Measurements from ENCODE around the gene ANO7. TPM values are rescaled to one million over a fixed set of nuclear protein-coding genes. Genes with fewer than 3 reads are reported as not detected.

The ANO7 gene
- total RNA-seq, 1 experiment from 2014 or later: 5.2 TPM

GRCh38 chr2:241153616-241154015, 34.9 kb upstream of the ANO7 start:
- Mint-ChIP-seq H3K27me3 (ENCODE audit: low read depth) (no peaks in the 10 kb centered on the region), H3K36me3 (ENCODE audit: insufficient read depth in 1 of 3, low read depth in 3 of 3) (peaks cover 0 to 24% (median 14%) of the 10 kb centered on the region in 3 experiments; a peak in 5 of 7 replicates), H3K4me3 (no peak overlapping the region), H3K4me1 (peaks cover 26 to 27% of the 10 kb centered on the region in 2 experiments), H3K9me3 (no peaks in the 10 kb centered on the region; a peak in 1 of 5 replicates), H3K27ac (no peak overlapping the region)
- Histone ChIP-seq H3K27me3 (ENCODE audit: insufficient read depth, low read length) (no peaks in the 10 kb centered on the region), H3K18ac (ENCODE audit: insufficient read length, low read depth, low read length) (no peak overlapping the region), H2AFZ (ENCODE audit: low read length) (no peak overlapping the region), H3K79me1 (ENCODE audit: insufficient read depth, low read depth, low read length, poor library complexity, severe bottlenecking) (no peaks in the 10 kb centered on the region), H3K27ac (ENCODE audit: insufficient read length, low read depth, low read length) (no peak overlapping the region), H3K4ac (ENCODE audit: low read depth, low read length) (no peak overlapping the region), H4K5ac (ENCODE audit: insufficient read length, low read depth, low read length) (no peak overlapping the region), H3K23me2 (ENCODE audit: insufficient read length, low read depth, low read length, poor library complexity, severe bottlenecking) (peaks cover 7% of the 10 kb centered on the region), H3K14ac (ENCODE audit: insufficient read depth, low read length) (no peak overlapping the region), H2BK120ac (ENCODE audit: low read depth, low read length, poor library complexity, severe bottlenecking) (no peak overlapping the region), H2BK15ac (ENCODE audit: low read depth, low read length) (no peak overlapping the region), H3K9ac (ENCODE audit: extremely low read depth, insufficient read length, low read length) (no peak overlapping the region), H2BK5ac (ENCODE audit: insufficient read length, low read length) (no peak overlapping the region), H4K20me1 (ENCODE audit: control insufficient read depth, insufficient read depth, insufficient read length) (no peaks in the 10 kb centered on the region), H2BK20ac (ENCODE audit: low read depth, low read length, poor library complexity, severe bottlenecking) (no peak overlapping the region), H3K56ac (ENCODE audit: insufficient read length, low read depth, low read length) (no peak overlapping the region), H2AK5ac (ENCODE audit: insufficient read length, low read length) (no peak overlapping the region), H3K9me3 (ENCODE audit: control insufficient read depth, low read depth, low read length) (no peaks in the 10 kb centered on the region), H3K79me2 (ENCODE audit: insufficient read depth, low read length) (no peaks in the 10 kb centered on the region), H3K4me1 (ENCODE audit: insufficient read depth, low read length) (peaks cover 11% of the 10 kb centered on the region; the same call in 1 of the 2 replicates), H3K23ac (ENCODE audit: insufficient read length, low read depth, low read length) (no peak overlapping the region), H2BK12ac (ENCODE audit: insufficient read length, low read depth, low read length) (no peak overlapping the region), H3T11ph (ENCODE audit: low read length) (no peak overlapping the region), H4K91ac (ENCODE audit: insufficient read length, low read depth, low read length) (no peak overlapping the region), H4K8ac (replicated peaks; ENCODE audit: insufficient read length, low read depth, low read length) (no peak overlapping the region), H3K4me2 (ENCODE audit: insufficient read depth, insufficient read length, low read length) (no peak overlapping the region)
- WGBS (ENCODE audit: extremely low coverage, insufficient read length, low lambda C conversion rate): no CpG with 5 or more reads among the region's 7 CpGs
- no peak for TF ChIP-seq CTCF (conservative IDR thresholded peaks at IDR 0.05)
- no peak for DNase-seq
